Activated T-cell treated with anti-CD3 and anti-CD28 coated beads for 24 hours (primary cell): ENCODE results near the gene SHROOM4.

Experiments used
- DNase-seq: peaks from one replicate; pipeline ENCODE4 v3.0.0-alpha.2; 2020; ENCODE audit warnings: low read depth

SHROOM4 gene

DNA sequence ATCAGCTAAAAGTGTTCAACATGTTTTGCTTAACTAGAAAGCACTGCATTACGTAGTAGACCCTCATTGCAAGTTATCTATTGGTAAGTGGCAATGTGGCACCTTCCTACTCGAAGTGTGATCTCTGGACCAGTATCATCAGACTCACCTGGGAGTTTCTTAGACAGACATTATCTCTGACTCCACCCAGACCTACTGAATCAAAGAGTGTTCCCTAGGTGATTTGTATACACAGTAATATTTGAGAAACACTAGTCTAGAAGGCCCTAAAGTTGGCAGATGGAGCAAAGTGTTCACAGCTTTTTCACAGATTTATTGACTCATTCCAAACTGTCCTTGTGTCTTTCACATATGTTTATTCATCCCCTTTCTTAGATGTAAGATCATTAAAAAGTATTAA, 35.7 kb downstream of the SHROOM4 start:
- no peak for DNase-seq

DNA sequence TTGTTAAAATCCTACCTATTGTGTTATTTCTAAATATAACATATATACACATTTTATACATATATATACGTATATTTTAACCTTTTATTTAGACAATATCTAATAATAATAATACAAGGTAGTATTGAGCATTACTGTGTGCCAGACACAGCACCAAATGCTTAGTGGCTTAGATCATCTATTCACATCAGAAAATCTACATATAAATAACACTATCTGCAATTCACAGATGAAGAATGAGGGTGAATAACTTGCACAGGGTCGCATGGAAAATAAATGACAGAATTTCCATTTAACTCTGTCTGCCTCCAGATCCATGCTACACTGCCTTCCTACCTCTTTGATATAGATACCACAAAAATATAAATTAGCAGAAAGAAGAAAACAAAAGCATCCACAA, 37.7 kb downstream of the SHROOM4 start:
- no peak for DNase-seq

DNA sequence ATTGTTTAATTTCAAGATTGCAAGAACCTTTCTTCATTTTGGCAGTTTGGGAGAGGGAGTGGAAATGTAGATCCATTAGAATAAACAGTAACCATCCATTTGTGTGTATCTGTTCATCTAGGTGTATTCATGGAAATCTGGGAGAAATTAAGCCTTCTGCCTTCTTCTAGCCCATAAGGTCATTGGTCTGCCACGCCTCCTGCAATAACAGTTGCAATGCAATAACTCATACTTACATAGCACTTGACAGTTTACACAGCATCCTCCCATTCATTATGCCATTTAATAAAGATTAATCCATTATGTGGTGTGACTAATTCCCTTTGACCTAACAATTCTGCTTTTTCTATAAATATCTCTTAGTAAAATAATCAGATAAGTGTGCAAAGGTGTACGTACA, 42.6 kb downstream of the SHROOM4 start:
- DNase-seq: no peak

DNA sequence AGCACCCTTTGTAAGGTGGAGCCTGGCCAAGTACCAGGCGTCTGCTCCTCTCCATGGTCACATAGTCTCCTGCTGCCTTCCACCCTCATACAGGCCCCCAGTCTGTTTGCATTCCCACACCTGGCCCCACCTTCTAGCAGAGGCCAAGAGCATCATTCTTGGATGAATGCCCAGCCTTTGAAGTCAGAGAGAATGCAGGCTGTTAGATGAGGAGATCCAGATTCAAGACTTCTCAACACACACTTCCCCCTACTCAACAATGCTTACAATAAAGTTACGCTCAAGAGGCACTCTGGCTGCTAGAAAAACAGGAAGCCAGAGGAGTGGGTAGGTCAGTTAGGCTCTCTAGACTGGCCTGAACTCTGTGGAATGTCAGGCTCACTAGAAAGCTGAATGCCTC, 43.3 kb downstream of the SHROOM4 start:
- DNase-seq: no peak

DNA sequence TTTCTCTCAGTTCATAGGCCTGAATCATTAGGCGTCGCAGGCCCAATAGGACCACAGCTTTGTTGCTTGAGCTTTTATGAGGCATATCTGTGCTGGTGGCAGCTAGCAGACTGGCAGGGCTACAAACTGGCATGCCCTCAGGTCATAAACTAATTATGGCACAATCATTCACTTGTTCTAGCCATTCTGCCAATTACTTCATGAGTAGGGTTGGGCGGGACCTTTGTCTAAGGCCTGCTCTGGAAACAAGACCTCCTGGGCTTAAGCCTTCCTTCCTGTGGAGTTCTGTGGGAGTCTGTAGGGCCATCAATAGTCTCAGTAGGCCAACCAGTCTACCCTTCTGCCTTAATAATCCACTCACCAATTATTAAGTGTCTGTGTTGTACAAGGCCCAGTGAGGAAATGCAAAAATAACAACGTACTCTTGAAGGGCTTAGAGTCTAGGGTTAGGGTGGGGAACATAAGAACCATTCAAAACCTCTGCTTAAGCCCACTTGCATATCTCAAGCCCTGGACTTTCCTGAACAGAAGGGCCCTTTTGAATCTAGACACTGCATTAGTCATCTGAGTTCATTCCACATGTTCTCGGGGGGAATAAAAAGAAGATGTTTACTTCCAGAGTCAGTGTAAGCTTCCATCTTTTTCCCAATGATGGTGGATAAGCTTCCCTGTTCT, 44.5 kb downstream of the SHROOM4 start:
- DNase-seq: no peak

DNA sequence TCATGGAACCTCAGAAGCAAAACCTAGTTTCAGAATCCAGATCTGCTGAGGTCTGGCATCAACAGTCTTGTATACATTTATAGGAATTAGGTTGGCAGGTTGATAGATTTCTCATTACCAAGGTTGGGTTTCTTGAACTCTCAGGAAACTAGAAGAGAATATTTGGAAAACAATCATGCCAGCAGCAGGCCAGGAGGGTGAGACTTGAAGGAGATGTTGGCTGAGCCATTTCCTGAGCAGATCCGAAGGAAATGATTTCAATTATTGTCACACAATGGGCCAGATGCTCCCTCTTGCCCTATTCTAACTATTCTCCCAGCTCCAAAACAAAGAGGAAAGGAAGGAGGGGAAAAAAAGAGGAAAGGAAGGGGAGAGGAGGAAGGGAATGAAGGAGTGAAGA, 45.2 kb downstream of the SHROOM4 start:
- DNase-seq: no peak

DNA sequence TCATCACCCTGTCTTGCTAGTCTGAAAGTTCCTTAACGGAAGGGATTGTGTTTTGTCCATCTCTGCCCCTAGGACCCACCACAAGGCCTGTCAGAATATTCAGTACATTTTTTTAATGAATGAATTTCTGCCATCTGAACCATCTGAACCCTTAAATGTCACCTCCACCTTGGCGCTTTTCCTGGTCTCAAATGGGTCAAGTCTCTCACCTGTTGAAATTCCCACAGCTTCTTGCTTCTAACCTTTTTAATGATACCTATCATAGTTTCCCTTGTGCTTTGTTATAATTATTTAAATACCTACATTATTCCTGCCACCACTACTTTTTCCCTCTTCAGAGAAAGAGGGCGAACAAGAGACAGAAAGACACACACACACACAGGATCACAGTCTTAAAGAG, 48.0 kb downstream of the SHROOM4 start:
- no peak for DNase-seq

DNA sequence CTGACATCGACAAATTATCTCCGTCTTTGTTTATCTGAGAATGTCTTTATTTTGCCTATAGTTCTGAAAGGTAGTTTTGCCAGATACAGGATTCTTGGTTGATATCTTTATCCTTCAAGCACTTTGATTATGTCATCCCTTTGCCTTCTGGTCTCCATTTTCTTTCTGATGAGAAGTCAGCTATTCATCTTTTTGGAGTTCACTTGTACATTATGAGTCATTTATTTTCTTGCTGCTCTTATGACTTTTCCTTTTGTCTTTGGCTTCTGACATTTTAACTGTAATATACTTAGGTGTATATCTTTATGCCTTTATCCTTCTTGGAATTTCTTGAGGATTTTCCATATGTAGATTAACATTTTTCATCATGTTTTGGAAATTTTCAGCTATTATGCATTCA, 51.4 kb downstream of the SHROOM4 start:
- no peak for DNase-seq

DNA sequence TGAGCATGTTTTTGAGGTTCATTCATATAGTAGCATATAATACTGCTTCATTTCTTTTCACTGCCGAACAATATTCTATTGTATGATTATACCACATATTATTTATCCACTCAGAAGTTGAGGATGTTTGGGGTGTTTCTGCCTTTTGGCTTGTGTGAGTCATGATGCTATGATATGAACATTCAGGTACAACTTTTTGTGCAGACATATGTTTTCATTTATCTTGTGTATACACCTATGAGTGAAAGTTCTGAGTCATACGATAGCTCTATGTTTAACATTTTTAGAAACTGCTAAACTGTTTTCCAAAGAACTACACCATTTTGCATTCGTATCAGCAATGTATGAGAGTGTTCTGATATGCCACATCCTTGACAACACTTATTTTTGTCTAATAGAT, 57.7 kb downstream of the SHROOM4 start:
- DNase-seq: no peak

DNA sequence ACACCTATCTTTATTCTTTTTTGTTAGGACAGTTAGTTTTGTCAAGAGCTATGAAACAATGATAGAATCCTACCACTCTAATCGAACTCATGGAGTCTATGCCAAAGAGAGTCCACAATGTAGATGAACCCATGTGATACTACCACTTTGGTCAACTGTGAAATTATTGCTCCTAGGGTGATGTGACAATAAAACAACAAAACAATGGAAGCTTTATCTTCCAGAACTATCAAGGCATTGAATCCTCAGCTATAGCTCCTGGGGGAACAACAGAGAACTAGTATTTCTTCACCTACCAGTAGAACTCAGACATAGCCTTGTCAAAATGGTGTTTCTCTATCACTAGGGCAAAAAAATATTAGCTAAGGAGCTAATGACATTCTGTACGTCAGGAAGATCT, 62.9 kb downstream of the SHROOM4 start:
- DNase-seq: no peak

DNA sequence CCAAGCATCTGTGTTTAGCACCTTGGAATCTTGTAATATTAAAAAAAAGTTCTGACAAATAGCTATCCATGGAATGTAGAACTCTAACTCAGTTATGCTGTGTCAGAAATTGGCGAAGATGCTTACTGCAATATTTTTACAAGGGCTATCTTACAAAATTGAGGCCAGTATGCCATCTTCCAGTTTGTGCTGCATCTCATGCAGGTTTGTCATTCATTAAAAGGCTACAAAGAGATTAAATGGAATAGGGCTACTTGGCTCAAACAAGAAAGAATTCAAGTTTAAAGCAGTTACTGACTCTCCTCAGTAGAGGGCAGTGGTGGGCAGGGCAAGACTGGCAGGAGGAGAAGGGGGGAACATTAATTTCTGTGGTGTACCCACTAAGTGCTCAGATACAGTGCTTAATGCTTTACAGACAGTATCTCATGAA, 66.5 kb downstream of the SHROOM4 start:
- no peak for DNase-seq

DNA sequence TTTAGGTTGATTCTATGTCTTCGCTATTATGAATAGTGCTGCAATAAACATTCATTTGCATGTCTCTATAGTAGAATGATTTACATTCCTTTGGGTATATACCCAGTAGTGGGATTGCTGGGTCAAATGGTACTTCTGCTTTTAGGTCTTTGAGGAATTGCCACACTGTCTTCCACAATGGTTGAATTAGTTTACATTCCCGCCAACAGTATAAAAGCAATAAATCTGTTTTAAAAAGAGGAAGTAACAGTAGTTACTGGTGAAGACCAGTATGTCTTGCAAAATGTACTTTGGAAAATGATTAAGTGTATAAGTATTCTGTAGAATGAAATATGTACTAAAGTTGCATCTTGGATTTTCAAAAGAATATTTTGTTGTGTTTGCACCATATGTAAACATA, 77.3 kb downstream of the SHROOM4 start:
- DNase-seq: no peak

DNA sequence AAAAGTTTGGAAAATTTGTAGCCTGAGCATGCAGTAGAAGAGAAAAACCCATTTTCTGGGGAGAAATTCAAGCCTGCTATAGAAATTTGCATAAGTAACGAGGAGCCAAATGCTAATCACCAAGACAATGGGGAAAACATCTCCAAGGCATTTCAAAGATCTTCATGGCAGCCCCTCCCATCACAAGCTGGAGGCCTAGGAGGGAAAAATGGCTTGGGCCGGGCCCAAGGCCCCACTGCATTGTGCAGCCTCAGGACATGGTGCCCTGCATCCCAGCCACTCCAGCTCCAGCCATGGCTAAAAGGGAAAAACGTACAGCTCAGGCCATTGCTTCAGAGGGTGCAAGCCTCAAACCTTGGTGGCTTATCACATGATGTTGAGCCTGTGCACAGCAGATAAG, 87.7 kb downstream of the SHROOM4 start:
- DNase-seq: no peak

DNA sequence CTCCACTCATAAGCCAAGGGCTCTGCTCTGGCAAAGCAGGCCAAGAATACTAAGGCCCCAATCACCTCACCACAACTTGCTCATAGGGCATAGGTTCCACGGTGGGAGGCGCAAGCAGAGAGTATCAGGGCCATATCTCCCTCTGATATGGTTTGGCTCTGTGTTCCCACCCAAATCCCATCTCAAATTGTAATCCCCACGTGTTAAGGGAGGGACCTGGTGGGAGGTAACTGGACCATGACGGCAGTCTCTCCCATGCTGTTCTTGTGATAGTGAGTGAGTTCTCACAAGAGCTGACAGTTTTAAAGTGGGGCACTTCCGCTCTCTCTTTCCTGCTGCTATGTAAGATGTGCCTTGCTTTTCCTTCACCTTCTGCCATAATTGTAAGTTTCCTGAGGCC, 88.7 kb downstream of the SHROOM4 start:
- no peak for DNase-seq

DNA sequence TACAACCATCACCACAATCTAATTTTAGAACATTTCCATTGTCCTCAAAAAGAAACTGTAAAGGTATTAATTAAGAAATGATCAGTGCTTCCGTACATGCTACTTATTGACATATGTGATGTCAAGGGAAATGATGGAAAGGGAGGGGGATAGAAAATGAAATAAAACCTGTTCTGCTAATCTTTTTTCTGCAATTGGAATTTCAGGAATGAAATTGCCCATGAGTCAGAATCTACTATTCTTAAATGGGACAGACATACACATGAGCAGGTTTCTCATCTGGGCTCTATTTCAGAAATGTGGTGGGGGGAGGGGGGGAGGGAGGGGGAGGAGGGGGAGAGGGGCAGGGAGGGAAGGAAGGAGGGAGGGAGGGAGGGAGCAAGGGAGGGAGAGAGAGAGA, 91.0 kb downstream of the SHROOM4 start:
- DNase-seq: no peak

DNA sequence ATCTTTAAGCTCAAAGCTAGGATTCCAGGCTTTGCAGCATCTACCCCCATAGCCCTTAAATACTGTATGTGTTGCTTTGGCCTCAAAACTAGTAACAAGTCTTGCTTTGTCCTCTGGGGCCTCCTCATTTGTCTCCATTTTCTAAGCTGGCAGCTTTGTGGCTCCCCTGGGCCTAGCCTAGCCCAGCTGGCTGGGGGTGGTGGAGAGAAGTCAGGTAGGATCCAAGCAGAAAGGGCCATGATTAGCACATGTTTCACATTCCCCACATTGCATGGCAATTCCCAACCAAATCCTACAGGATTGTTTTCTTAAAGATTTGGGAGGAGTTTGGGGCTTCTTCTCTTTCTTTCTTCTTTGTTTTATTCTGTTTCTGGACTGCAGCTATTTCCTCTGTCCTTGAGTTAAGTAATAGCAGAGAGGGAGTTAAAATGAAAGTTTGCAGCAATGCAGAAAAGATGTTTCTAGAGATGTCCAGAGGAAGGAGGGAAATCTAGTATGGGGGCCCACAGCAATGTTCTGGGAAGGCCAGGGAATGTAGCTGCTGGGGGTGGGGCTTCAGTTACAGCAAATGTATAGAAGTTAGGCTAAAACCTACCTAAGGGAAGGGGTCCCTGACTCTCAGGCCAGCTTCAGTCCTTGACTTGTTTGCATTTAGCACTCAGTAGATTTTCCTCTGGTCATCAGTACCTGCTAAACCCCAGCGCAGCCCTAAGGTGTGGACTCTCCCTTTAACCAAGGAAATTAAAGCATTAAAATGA, 92.1 kb downstream of the SHROOM4 start:
- no peak for DNase-seq

DNA sequence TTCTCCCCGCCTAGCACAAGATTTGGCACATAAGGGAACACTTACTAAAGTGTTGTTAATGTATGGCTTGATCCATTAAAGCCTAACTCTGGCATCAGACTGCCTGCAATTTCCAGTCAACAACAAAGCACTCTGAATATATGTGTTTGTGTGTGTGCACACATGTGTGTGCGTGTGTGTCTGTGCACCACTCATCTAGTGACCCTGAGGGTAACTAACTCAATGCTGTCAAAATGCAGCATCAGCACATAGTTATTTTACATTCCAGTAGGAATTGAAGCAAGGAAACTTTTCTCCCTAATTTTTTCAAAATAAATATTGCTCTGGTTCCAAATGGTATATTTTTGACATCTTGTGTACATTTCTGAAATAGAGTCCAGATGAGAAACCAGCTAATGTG, 94.4 kb downstream of the SHROOM4 start:
- no peak for DNase-seq

DNA sequence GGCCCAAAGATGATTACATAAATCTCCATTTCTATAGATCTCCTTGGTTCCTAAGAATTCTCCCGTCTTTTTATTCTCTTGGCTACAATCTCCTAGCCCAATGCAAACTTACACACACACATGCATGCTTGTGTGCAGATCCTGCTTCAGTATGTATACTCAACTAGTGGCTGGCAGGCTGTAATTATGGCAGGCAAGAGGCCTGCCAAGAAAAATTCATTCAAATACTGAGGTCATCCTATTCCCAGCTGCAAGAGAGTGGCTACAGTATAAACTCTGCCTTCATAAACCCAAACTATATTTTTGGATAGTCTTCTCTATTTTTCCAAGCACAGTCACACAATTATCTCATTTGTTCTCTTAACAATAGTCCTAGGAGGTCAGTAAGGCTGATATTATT, 95.2 kb downstream of the SHROOM4 start:
- DNase-seq: no peak

DNA sequence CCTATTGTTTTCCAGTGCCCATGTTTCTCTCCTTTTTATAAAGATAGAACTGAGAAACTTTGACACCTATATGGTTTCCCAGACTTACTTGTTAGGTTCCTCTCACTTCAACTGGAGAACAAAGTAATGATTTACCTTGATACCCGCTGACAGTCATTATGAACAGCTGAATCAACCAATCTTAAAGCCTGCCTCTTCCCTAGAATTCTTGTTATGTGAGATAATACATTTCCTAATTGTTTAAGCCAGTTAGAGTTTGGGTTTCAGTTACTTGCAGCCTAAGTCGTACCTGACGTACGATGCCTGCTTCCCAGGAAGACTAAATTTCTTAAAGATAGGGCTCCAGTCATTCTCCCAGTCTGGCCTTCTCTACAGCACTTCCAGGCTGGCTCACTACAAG, 97.3 kb downstream of the SHROOM4 start:
- DNase-seq: no peak

DNA sequence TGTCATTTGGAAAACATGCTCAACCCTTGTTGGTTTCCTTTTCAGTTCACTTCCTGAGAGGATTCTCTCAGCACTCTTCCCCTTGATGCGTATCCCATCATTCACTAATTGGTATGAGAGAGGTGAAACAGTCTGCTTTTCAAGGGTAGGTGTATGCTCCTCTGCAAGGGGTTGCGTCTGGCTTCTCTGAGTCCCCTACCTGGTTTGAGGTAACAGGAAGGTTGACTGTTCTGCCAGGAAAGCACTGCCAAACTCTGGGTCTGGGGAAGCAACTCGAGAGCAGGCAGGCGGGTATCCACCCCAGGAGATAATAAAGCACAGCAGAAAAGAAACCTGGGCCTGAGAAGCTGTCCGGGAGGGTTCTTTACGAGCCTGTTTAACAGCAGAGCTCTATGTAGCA, 101.2 kb downstream of the SHROOM4 start:
- no peak for DNase-seq

DNA sequence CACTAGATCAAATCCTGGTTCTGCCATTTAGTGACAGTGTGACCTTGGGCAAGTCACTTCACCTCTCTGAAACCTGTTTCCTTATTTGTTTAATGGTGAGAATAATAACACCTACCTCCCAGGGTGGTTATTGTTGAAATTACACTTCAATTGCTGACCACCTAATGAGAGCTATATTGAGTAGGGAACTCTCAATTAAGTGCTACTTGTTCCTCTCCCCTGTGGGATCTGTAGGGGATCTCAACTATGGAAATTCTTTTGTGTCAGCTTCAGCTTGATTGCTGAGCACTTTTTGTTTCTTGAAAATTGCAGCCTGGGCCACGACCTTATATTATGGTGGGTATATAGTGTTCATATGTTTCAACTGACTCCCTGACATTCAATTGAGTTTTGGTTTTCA, 102.1 kb downstream of the SHROOM4 start:
- no peak for DNase-seq

DNA sequence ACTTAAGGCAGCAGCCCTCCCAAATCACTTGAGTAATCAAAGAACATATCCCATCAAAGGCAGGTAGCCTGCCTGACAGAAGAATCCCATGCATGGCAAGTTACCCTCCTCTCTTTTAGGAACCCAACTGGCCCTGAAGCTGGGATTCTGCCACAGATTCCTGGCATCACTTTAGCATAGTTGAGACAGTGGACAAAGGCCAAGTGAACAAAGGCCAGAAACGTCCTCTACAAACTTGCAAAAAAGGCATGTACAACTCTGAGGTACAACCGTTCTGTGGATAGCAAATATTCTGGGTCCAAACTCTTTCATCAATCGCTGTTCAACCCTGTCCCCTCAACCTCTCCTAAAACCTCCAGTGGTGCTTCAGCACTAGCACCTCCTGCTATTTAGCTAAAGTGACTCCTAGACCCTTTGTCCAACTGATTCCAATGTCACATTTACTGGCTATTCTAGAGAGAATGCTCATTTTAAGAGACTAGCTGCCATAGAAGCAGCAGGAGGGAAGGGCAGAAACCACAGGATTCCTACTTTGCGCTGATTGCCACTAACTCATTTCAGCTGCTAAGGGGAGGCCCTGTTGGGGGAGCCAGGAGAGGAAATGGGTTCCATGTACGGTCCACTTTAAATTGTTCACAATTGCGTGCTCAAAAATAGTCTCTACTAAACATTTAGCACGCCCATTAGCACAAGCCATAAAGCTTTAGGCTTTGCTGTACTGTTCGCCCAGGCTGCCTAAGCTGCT, 105.9 kb downstream of the SHROOM4 start:
- no peak for DNase-seq

DNA sequence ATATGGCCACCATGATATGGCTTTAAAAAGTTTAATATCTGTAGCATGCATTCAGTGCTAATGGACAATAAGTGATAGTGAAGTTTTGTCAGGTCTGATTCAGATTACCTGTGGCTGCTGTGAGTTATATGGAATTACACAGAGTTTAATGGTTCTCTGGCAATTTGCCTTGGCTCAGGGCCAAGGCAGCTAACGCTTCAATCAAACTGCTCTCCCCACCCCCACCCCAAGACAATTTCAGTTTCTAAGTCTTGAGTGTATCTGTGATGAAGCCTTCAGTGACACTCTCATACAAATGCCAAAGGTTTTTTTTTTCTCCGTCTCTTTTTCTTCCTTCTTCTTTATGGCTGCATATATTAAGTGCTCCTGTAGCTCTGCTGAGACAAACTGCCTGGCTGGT, 106.6 kb downstream of the SHROOM4 start:
- no peak for DNase-seq
